Measurements from ENCODE around the gene SCML2. TPM values are rescaled to one million over a fixed set of nuclear protein-coding genes. Genes with fewer than 3 reads are reported as not detected.
"Not testable (repeated sequence)": the region's sequence is repeated elsewhere in the genome, so short reads cannot be mapped to it uniquely, and the experiment has no call there.

Gene SCML2
- total RNA-seq: 1 to 10 TPM; 2.2 to 3.5 TPM

GRCh38 chrX:18354369-18355223, at the start of gene SCML2:
Gene SCML2 (minus strand): TSS chrX:18354688. CDS start chrX:18334071, 20,617 bp downstream.
- no peaks in the 10 kb centered on the region for H3K9me3 Mint-ChIP-seq
- H3K27ac Mint-ChIP-seq: no peak within 1 kb of the TSS
- no peaks in the 10 kb centered on the region for H3K36me3 Mint-ChIP-seq (ENCODE audit: low read depth)
- H3K4me1 Mint-ChIP-seq: no peaks in the 10 kb centered on the region
- peaks cover 3% of the 10 kb centered on the region for H3K27me3 Mint-ChIP-seq
- H3K4me3 Mint-ChIP-seq: peak within 1 kb of the TSS; percentile 67
- peak; percentile 61 for ATAC-seq (replicated peaks)

DNA sequence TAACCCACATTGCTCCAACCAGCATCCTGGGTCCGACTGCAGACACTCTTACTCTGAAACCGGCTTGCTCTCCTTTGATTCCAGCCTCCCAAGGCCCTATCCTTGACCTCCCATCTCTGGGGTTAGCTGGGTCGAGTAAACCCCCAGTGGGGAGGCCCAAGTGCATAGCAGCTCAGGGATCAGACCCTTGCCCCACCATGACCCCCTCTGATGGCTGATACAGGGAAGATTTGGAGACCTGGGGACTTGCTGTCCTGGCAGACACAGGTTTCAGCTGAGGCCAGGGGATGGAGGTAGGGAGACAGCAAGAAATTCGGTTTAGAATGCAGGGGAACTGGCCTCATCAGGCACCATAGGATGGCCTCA, 47.3 kb upstream of the SCML2 start:
- Mint-ChIP-seq H3K36me3 (ENCODE audit: low read depth) (no peaks in the 10 kb centered on the region), H3K9me3 (no peaks in the 10 kb centered on the region), H3K27ac (no peak overlapping the region), H3K4me3 (no peak overlapping the region), H3K4me1 (no peaks in the 10 kb centered on the region), H3K27me3 (no peaks in the 10 kb centered on the region)
- no peak for ATAC-seq (replicated peaks)

GRCh38 chrX:18394477-18394876, 40.0 kb upstream of the SCML2 start:
- H3K4me1 Mint-ChIP-seq: no peaks in the 10 kb centered on the region
- no peak overlapping the region for H3K27ac Mint-ChIP-seq
- no peaks in the 10 kb centered on the region for H3K27me3 Mint-ChIP-seq
- no peaks in the 10 kb centered on the region for H3K9me3 Mint-ChIP-seq
- ATAC-seq (replicated peaks): no peak
- no peak overlapping the region for H3K4me3 Mint-ChIP-seq
- no peaks in the 10 kb centered on the region for H3K36me3 Mint-ChIP-seq (ENCODE audit: low read depth)

DNA sequence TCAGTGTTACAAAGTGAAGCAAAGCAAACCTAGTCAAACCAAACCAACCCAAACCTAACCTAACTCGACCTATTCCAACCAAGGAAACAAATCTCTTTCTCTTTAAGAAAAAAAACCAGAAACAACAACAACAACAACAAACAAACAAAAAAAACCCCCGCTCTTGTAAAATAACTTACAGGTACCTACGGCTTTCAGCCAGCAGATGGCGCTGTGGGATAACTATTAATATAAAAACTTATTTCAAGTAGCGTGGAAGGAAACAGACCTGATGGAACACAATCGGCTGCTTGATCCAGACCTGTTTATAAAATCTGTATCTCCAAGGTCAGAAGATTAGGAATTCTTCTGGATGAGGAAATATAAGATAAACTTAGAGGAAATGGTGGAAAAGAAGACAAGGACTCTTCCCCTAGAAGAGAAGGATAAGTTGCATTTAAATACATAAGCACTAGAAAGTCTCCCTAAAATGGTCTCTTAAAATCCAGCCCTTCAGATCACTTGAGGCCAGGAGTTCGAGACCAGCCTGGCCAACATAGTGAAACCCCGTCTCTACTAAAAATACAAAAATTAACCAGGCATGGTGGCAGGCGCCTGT, 36.6 kb upstream of the SCML2 start:
- Mint-ChIP-seq H3K4me3 (no peak overlapping the region), H3K27ac (no peak overlapping the region), H3K36me3 (ENCODE audit: low read depth) (no peaks in the 10 kb centered on the region), H3K9me3 (no peaks in the 10 kb centered on the region), H3K27me3 (no peaks in the 10 kb centered on the region), H3K4me1 (no peaks in the 10 kb centered on the region)
- ATAC-seq (replicated peaks): no peak

DNA sequence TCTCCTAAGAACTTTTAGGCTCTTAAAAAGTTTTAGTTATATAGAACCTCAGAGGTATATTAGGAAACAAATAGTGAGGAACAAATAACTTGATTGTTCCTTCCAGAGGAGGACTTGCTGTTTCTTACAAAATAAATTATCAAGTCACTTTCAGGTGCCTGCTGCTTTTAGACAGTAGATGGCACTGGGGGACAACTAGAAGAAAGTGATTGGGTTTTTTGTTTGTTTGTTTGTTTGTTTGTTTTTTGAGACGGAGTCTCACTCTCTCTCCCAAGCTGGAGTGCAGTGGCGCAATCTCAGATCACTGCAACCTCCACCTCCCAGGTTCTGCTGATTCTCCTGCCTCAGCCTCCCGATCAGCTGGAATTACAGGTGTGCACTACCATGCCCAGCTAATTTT, 35.5 kb upstream of the SCML2 start:
- H3K27ac Mint-ChIP-seq: no peak overlapping the region
- H3K36me3 Mint-ChIP-seq (ENCODE audit: low read depth): no peaks in the 10 kb centered on the region

GRCh38 chrX:18377796-18378195, 23.3 kb upstream of the SCML2 start:
- no peak overlapping the region for H3K27ac Mint-ChIP-seq
- H3K4me3 Mint-ChIP-seq: no peak overlapping the region
- ATAC-seq (replicated peaks): peak; percentile 54

More for the DNA sequence above, 35.5 kb upstream of the SCML2 start:
- Mint-ChIP-seq H3K27me3 (no peaks in the 10 kb centered on the region), H3K4me1 (no peaks in the 10 kb centered on the region), H3K4me3 (no peak overlapping the region), H3K9me3 (no peaks in the 10 kb centered on the region)
- ATAC-seq (replicated peaks): no peak

GRCh38 chrX:18375131-18375805, 20.8 kb upstream of the SCML2 start:
- not testable (repeated sequence) for ATAC-seq (replicated peaks); H3K4me1 Mint-ChIP-seq; H3K27me3 Mint-ChIP-seq

More at GRCh38 chrX:18377796-18378195, 23.3 kb upstream of the SCML2 start:
- no peaks in the 10 kb centered on the region for H3K27me3 Mint-ChIP-seq
- no peaks in the 10 kb centered on the region for H3K4me1 Mint-ChIP-seq
- no peaks in the 10 kb centered on the region for H3K36me3 Mint-ChIP-seq (ENCODE audit: low read depth)
- H3K9me3 Mint-ChIP-seq: no peaks in the 10 kb centered on the region

DNA sequence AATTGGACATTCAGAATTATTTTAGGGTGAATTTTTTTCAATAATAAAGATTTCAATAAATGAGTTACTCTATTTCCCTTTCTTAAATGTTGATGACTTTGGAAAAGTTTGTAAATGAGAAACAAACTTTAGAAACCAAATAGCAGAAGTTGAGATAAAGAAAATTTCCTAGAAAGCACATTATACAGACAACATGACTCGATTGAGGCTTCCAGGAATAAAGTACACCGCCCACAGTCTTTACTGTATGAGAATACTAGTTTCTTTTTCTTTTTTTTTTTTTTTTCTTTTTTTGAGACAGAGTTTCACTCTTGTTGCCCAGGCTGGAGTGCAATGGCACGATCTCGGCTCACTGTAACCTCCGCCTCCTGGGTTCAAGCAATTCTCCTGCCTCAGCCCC, 14.6 kb upstream of the SCML2 start:
- H3K36me3 Mint-ChIP-seq (ENCODE audit: low read depth); H3K27me3 Mint-ChIP-seq; H3K9me3 Mint-ChIP-seq; H3K4me3 Mint-ChIP-seq; ATAC-seq (replicated peaks); H3K27ac Mint-ChIP-seq; H3K4me1 Mint-ChIP-seq: not testable (repeated sequence)

More at GRCh38 chrX:18375131-18375805, 20.8 kb upstream of the SCML2 start:
- not testable (repeated sequence) for H3K27ac Mint-ChIP-seq; H3K36me3 Mint-ChIP-seq (ENCODE audit: low read depth); H3K9me3 Mint-ChIP-seq; H3K4me3 Mint-ChIP-seq

- Mint-ChIP-seq H3K27ac (no peak overlapping the region), H3K4me3 (no peak overlapping the region), H3K27me3 (peaks cover 4% of the 10 kb centered on the region), H3K9me3 (no peaks in the 10 kb centered on the region), H3K36me3 (ENCODE audit: low read depth) (no peaks in the 10 kb centered on the region), H3K4me1 (no peaks in the 10 kb centered on the region)
- no peak for ATAC-seq (replicated peaks)
Measured at GRCh38 chrX:18368402-18368801, 13.9 kb upstream of the SCML2 start.

DNA sequence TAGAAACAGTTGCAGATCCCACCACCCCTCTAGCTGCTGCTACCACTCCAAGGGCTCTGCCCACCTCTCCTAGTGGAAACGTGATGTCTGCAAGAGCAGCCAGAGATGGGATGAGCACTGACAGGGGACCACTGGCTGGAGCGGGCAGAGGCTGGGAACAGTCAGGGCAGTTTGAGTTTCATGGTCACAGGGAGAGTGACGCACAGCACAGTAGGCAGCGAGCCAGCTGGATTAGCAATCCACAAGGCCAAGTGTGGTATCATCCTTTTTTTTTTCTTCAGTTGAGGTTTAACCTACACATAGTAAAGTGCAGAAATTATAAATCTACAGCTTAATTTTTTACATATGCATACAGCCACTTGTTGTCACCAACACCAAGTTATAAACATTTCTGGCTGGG, 6.4 kb upstream of the SCML2 start:
- Mint-ChIP-seq H3K9me3 (no peaks in the 10 kb centered on the region), H3K36me3 (ENCODE audit: low read depth) (no peaks in the 10 kb centered on the region), H3K4me1 (no peaks in the 10 kb centered on the region), H3K4me3 (no peak overlapping the region), H3K27me3 (peaks cover 4% of the 10 kb centered on the region), H3K27ac (no peak overlapping the region)
- ATAC-seq (replicated peaks): no peak

DNA sequence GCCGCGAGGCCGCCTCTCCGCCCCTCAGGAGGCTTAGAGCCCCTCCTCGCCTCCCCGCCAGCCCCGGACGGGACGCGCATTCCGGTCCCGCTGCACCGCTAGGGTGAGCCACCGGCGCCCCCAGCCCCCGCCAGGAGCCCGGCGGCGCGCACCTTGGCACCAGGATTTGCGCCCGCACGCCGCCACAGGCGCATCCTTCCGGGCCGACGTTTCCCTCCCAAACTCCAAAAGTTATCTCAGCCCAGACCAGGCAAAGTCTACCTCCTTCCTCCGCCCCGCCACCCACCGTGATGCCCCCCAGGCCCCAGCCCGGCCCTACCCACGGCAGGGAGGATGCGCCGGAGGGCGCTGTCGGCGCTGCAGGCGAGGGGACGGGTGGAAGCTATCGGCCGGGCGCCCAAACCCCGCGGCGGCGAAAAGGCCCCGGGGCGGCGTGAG, 538 bp downstream of the SCML2 start:
- ATAC-seq (replicated peaks): peak; percentile 50
- H3K36me3 Mint-ChIP-seq (ENCODE audit: low read depth): no peaks in the 10 kb centered on the region
- H3K4me1 Mint-ChIP-seq: no peaks in the 10 kb centered on the region
- H3K27ac Mint-ChIP-seq: no peak overlapping the region
- no peaks in the 10 kb centered on the region for H3K9me3 Mint-ChIP-seq
- H3K4me3 Mint-ChIP-seq: peak overlapping the region; percentile 67
- H3K27me3 Mint-ChIP-seq: peaks cover 3% of the 10 kb centered on the region

DNA sequence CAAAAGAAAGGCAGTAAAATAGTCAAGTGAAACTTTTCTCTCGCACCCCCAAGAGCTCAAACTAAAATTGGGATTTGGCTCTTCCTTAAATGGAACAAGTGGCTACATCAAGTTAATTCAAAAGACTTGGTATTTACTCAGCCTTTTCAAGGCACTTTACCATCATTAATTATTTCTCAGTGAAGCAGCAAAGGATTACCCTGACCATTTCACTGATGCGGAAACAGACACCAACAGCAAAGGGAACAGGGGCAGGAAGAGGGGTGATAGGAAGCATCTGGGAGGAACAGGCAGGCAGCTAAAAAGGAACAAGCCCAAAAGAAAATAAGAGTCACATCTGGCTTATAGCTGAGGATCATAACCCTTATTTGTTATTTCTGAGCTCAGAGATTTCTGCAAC, 2.7 kb downstream of the SCML2 start:
- Mint-ChIP-seq H3K27ac (no peak overlapping the region), H3K36me3 (ENCODE audit: low read depth) (no peaks in the 10 kb centered on the region), H3K27me3 (peaks cover 3% of the 10 kb centered on the region), H3K4me1 (no peaks in the 10 kb centered on the region), H3K9me3 (no peaks in the 10 kb centered on the region), H3K4me3 (no peak overlapping the region)
- no peak for ATAC-seq (replicated peaks)

- H3K27ac Mint-ChIP-seq: no peak overlapping the region
- no peak for ATAC-seq (replicated peaks)
- H3K4me3 Mint-ChIP-seq: no peak overlapping the region
- H3K9me3 Mint-ChIP-seq: no peaks in the 10 kb centered on the region
- H3K36me3 Mint-ChIP-seq (ENCODE audit: low read depth): no peaks in the 10 kb centered on the region
- H3K27me3 Mint-ChIP-seq: peaks cover 3% of the 10 kb centered on the region
- H3K4me1 Mint-ChIP-seq: no peaks in the 10 kb centered on the region
Measured at GRCh38 chrX:18348047-18348446, 6.4 kb downstream of the SCML2 start.

DNA sequence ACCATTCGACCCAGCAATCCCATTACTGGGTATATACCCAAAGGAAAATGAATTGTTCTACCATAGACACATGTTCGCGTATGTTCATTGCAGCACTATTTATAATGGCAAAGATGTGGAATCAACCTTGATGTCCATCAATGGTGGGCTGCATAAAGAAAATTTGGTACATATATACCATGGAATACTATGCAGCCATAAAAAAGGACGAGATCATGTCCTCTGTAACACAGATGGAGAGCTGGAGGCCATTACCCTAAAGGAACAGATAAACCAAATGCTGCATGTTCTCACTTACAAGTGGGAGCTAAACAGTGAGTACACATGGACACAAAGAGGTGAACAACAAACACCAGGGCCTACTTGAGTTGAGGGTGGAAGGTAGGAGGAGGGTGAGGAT, 45.1 kb downstream of the SCML2 start:
- H3K27me3 Mint-ChIP-seq: no peaks in the 10 kb centered on the region
- H3K4me3 Mint-ChIP-seq: no peak overlapping the region
- no peaks in the 10 kb centered on the region for H3K9me3 Mint-ChIP-seq

GRCh38 chrX:18297251-18297650, 57.2 kb downstream of the SCML2 start:
- no peaks in the 10 kb centered on the region for H3K27me3 Mint-ChIP-seq
- H3K27ac Mint-ChIP-seq: no peak overlapping the region
- H3K9me3 Mint-ChIP-seq: no peaks in the 10 kb centered on the region
- H3K4me3 Mint-ChIP-seq: no peak overlapping the region
- ATAC-seq (replicated peaks): no peak
- no peaks in the 10 kb centered on the region for H3K36me3 Mint-ChIP-seq (ENCODE audit: low read depth)
- H3K4me1 Mint-ChIP-seq: no peaks in the 10 kb centered on the region

More for the DNA sequence above, 45.1 kb downstream of the SCML2 start:
- no peak for ATAC-seq (replicated peaks)
- Mint-ChIP-seq H3K27ac (no peak overlapping the region), H3K4me1 (no peaks in the 10 kb centered on the region), H3K36me3 (ENCODE audit: low read depth) (no peaks in the 10 kb centered on the region)
